OCI-LY7 (cell line): ENCODE measurements around the gene SLC12A8. TPM values are rescaled to one million over a fixed set of nuclear protein-coding genes. Genes with fewer than 3 reads are reported as not detected.
"Not testable (repeated sequence)": the region's sequence is repeated elsewhere in the genome, so short reads cannot be mapped to it uniquely, and the experiment has no call there.

ENCODE experiments used
- BruUV-seq: library from RNA; stranded (reverse); fragments of 400-500 nt; replicated peaks from 2 replicates; lab custom pipeline; 2021; lab: Mats Ljungman, UMichigan
- CTCF ChIA-PET: fragments of 300-600 bp; sonication (Branson Sonifier 250); formaldehyde crosslinking; loops from one replicate; lab custom pipeline; 2022; ENCODE audit warnings: antibody characterized with exemption; ENCODE audit not compliant: unreplicated experiment; lab: Charles Lee
- POLR2A ChIA-PET: fragments of 300-600 bp; sonication (Branson Sonifier 250); formaldehyde crosslinking; loops from one replicate; lab custom pipeline; 2022; ENCODE audit warnings: antibody characterized with exemption; lab: Charles Lee
- DNase-seq: peaks from one replicate; pipeline ENCODE4 v3.0.0-alpha.2; 2015; ENCODE audit warnings: low spot score
- H2AFZ ChIP-seq: fragments of 200-600 bp; sonication (generic), shearing (Covaris generic); 2 replicates; pipeline ENCODE4 v1.6.1; 2014; ENCODE audit warnings: mild to moderate bottlenecking, antibody characterized with exemption, low read length, moderate library complexity
- H3K27ac ChIP-seq: fragments of 200-600 bp; sonication (generic); 2 replicates; pipeline ENCODE4 v1.5.1; 2014; ENCODE audit warnings: mixed run types, low read depth, mild to moderate bottlenecking, moderate library complexity, low read length, inconsistent platforms; ENCODE audit not compliant: poor library complexity, severe bottlenecking
- H3K36me3 ChIP-seq: fragments of 200-600 bp; sonication (generic); 2 replicates; pipeline ENCODE4 v1.6.1; 2014; ENCODE audit warnings: mild to moderate bottlenecking, antibody characterized with exemption, low read length, moderate library complexity, mixed read lengths; ENCODE audit not compliant: insufficient read depth
- H3K4me1 ChIP-seq: fragments of 200-600 bp; sonication (generic); 2 replicates; pipeline ENCODE4 v1.5.1; 2014; ENCODE audit warnings: mild to moderate bottlenecking, low read length; ENCODE audit not compliant: insufficient read depth, poor library complexity, severe bottlenecking
- H3K4me2 ChIP-seq: fragments of 200-600 bp; sonication (generic); 2 replicates; pipeline ENCODE4 v1.6.1; 2014; ENCODE audit warnings: mild to moderate bottlenecking, low read length
- H3K4me3 ChIP-seq: fragments of 200-600 bp; sonication (generic); 2 replicates; pipeline ENCODE4 v1.5.1; 2014; ENCODE audit warnings: mild to moderate bottlenecking, low read depth, low read length; ENCODE audit not compliant: poor library complexity, severe bottlenecking
- H3K79me2 ChIP-seq: fragments of 200-600 bp; sonication (generic); 2 replicates; pipeline ENCODE4 v1.6.1; 2016; ENCODE audit warnings: low read depth, mild to moderate bottlenecking, low read length, moderate library complexity, mixed read lengths; ENCODE audit not compliant: insufficient read depth
- H3K9me2 ChIP-seq: fragments of 200-600 bp; sonication (generic); 2 replicates; pipeline ENCODE4 v1.6.1; 2016; ENCODE audit warnings: mild to moderate bottlenecking, low read length, mixed read lengths; ENCODE audit not compliant: insufficient read depth
- H3K9me3 ChIP-seq: fragments of 200-600 bp; sonication (generic); 2 replicates; pipeline ENCODE4 v1.6.1; 2014; ENCODE audit warnings: mild to moderate bottlenecking, mixed run types, low read length, mixed read lengths
- H4K20me1 ChIP-seq: fragments of 200-600 bp; sonication (generic); 2 replicates; pipeline ENCODE4 v1.6.1; 2014; ENCODE audit warnings: mild to moderate bottlenecking, antibody characterized with exemption, low read length, moderate library complexity, mixed read lengths; ENCODE audit not compliant: insufficient read depth
- CTCF ChIP-seq: fragments of 200-600 bp; sonication (generic); conservative IDR thresholded peaks from 2 replicates; pipeline ENCODE4 v1.5.1; 2014; ENCODE audit warnings: mild to moderate bottlenecking, antibody characterized with exemption, low read length, moderate library complexity, mixed read lengths
- EZH2phosphoT487 ChIP-seq: fragments of 200-600 bp; sonication (generic); IDR thresholded peaks from 2 replicates; pipeline ENCODE4 v1.6.1; 2018; ENCODE audit warnings: low read depth, borderline replicate concordance, mild to moderate bottlenecking, mixed run types, antibody characterized with exemption, low read length, moderate library complexity, mixed read lengths
- intact Hi-C: fragments of 100-400 bp; cut with micrococcal nuclease; formaldehyde crosslinking; loops from one replicate; pipeline ENCODE4 v1.10.0; 2022; ENCODE audit not compliant: unreplicated experiment
- total RNA-seq, 2 experiments: library from RNA; depleted of rRNA in 1 of 2; stranded (reverse); fragments of >200 nt in 1 of 2; shearing (Covaris generic) in 1 of 2; gene quantifications; 2 replicates each; pipeline ENCODE4 v1.2.3, GENCODE V29; 2014 to 2022

The SLC12A8 gene
- total RNA-seq, 2 experiments from 2014 or later: 0.84 to 1.0 TPM

GRCh38 chr3:125087768-125088391 is 124.7 kb downstream of the SLC12A8 start:
- TF ChIP-seq EZH2phosphoT487 (no peak), CTCF (no peak)
- intact Hi-C loops: no loop called here
- H3K79me2 ChIP-seq: no peaks in the 10 kb centered on the region
- H3K4me1 ChIP-seq: no peaks in the 10 kb centered on the region
- H3K4me2 ChIP-seq: no peak overlapping the region
- no peaks in the 10 kb centered on the region for H3K9me2 ChIP-seq
- H3K4me3 ChIP-seq: no peak overlapping the region
- H3K9me3 ChIP-seq: no peaks in the 10 kb centered on the region
- ChIA-PET CTCF (no interaction called here), POLR2A (no interaction called here)
- H2AFZ ChIP-seq: no peak overlapping the region
- BruUV-seq: no TSS peak
- no peaks in the 10 kb centered on the region for H3K36me3 ChIP-seq
- no peak overlapping the region for H3K27ac ChIP-seq
- DNase-seq: no peak
- H4K20me1 ChIP-seq: no peaks in the 10 kb centered on the region

GRCh38 chr3:125085166-125085565 is 127.4 kb downstream of the SLC12A8 start:
- H3K9me2 ChIP-seq: no peaks in the 10 kb centered on the region
- H3K4me2 ChIP-seq: no peak overlapping the region
- BruUV-seq: no TSS peak
- H3K4me1 ChIP-seq: no peaks in the 10 kb centered on the region
- no peaks in the 10 kb centered on the region for H3K79me2 ChIP-seq
- H2AFZ ChIP-seq: no peak overlapping the region
- H3K4me3 ChIP-seq: no peak overlapping the region
- H3K36me3 ChIP-seq: no peaks in the 10 kb centered on the region
- CTCF ChIA-PET: no interaction called here
- intact Hi-C loops: no loop called here
- POLR2A ChIA-PET: no interaction called here
- TF ChIP-seq CTCF (no peak), EZH2phosphoT487 (no peak)
- no peaks in the 10 kb centered on the region for H4K20me1 ChIP-seq
- no peak overlapping the region for H3K27ac ChIP-seq
- no peak for DNase-seq
- H3K9me3 ChIP-seq: no peaks in the 10 kb centered on the region

GRCh38 chr3:125083776-125084175 is 128.8 kb downstream of the SLC12A8 start:
- Histone ChIP-seq H3K27ac (no peak overlapping the region), H3K9me2 (no peaks in the 10 kb centered on the region), H3K4me2 (no peak overlapping the region), H3K4me3 (no peak overlapping the region), H3K79me2 (no peaks in the 10 kb centered on the region), H4K20me1 (no peaks in the 10 kb centered on the region), H3K36me3 (no peaks in the 10 kb centered on the region), H3K4me1 (no peaks in the 10 kb centered on the region), H3K9me3 (no peaks in the 10 kb centered on the region), H2AFZ (no peak overlapping the region)
- POLR2A ChIA-PET: interaction anchor here (0.7 kb wide), 3 partner anchors 10 to 317 kb away, joined by 3 to 4 read pairs (median 3); no protein-coding TSS in a partner anchor
- TF ChIP-seq EZH2phosphoT487 (no peak), CTCF (no peak)
- no TSS peak for BruUV-seq
- intact Hi-C loops: no loop called here
- DNase-seq: no peak
- CTCF ChIA-PET: interaction anchor here (0.6 kb wide), 1 partner anchor 50 kb away, joined by 5 read pairs; no protein-coding TSS in a partner anchor

GRCh38 chr3:125082339-125082738 is 130.2 kb downstream of the SLC12A8 start:
- H2AFZ ChIP-seq, H3K9me3 ChIP-seq, BruUV-seq, H3K4me2 ChIP-seq, H3K9me2 ChIP-seq, H3K36me3 ChIP-seq, H3K79me2 ChIP-seq, H3K4me3 ChIP-seq, DNase-seq, H4K20me1 ChIP-seq, H3K27ac ChIP-seq, intact Hi-C loops, POLR2A ChIA-PET, CTCF ChIA-PET: not testable (repeated sequence)
- H3K4me1 ChIP-seq: peaks cover 10% of the 10 kb centered on the region
